NCI-H82 treated with DMSO at 0.1 percent for 48 hours (cell line): ENCODE results near the gene GANC.

Experiments used
- DNase-seq: peaks from one replicate; lab custom pipeline; 2025; ENCODE audit not compliant: unreplicated experiment; lab: John Stamatoyannopoulos, UW

The GANC gene

DNA sequence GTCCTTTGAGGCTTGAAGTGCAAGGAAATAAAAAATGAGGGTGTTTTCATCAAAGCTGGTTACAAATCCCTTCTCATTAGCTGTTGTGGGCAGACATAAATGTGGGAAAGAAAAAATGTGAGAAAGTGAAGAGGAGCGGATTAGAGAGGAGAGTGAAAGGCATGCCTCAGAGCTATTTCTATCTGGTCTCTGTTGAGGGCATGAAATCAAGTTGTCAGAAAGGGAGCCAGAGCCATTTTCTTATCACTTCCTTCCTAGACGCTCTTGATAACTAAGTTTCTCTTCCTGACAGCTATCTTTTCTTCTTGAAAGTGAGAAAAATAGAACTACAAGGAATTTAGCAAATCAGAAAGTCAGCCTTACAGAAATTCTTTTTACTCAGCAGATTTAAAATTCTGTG, 65.5 kb downstream of the GANC start:
- DNase-seq = no peak

DNA sequence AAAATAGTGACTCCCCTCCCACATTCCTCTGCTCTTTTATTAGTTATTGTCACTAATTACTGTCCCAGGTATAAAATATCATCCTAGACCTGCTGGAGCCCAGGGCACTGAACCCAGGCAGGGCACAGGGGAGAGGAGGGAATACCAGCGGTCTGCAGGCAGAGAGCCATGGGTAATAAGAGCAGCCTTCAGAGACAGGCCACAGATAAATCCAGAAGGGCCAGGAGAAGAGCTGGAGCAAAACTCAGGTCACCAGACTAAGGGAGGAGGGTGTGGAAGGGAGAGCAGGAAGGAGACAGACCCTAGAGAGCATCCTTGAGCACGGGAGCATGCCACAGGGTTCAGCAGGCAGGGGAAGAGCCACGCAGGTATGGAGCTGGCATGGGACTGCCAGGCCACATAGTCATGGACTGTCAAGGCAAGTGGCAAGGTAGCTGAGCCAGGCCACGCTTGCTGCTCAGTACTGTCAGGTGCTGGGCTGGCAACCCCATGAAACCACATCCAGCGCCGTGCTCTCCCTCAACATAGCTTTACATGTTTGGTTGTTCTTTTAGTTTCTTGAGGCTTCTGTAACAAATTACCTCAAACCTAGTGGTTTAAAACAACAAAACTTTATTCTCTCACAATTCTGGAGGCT, 70.7 kb downstream of the GANC start:
- DNase-seq = no peak

DNA sequence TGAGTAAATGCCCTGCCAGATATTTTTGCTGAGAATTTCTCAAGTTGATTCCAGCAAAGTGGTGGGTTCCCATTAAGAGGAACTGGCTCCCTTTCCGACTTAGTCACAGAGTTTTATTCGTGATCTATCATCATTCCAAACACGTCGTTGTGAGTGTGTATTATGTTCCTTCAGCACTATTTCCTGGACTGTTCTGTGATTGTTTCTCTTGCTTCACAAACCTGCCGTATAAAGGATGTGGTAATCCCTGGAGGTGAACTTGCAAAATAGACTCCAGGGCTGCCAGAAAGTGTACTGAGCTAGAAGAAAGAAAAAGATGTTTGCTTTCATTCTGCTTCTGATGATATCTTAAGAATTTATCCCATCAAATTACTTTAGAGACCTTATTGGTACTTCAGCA, 71.8 kb downstream of the GANC start:
- DNase-seq = no peak

DNA sequence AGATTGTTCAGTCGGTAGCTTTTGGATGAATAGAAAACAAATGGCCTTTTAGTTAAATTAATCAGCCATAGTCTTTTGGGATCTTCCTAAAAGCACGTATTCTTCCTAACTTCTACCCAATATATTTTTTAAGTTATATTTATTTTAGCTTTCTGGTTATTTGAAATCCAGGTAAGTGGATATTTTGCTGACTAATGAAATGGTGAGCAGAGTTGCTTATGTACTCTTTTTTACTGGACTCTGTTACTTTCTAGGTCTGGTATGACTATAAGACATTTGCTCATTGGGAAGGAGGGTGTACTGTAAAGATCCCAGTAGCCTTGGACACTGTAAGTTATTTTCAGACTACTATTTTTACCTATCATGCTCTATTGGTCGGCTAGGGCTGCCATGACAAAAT, 72.5 kb downstream of the GANC start:
- DNase-seq = no peak

DNA sequence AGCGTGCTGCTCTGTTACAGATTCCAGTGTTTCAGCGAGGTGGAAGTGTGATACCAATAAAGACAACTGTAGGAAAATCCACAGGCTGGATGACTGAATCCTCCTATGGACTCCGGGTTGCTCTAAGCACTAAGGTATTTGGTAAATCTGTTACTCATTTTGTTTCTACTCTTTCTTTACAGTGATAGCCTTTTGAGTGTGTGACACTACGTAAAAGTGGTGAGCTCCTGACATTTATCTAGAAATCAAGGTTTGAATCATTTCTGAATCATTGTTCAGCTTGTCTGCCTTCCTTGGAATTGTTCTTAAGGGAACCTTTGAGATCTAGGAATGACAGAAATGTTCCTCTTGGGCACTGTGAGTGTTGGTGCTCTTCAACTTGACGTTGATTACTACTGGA, 75.1 kb downstream of the GANC start:
- no peak for DNase-seq

DNA sequence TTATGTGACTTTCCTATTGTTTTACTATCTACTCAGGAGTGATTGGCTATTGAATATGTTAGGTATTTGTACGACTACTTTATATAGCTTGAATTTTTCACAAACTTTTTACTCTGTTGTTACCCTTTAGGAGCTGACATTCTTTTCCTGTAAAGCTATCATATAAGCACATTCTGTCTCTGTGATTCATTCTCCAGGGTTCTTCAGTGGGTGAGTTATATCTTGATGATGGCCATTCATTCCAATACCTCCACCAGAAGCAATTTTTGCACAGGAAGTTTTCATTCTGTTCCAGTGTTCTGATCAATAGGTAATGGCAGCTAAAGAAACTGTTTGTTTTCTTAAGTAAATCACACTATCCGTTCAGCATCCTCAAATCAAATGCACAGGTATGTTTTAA, 76.2 kb downstream of the GANC start:
- no peak for DNase-seq

DNA sequence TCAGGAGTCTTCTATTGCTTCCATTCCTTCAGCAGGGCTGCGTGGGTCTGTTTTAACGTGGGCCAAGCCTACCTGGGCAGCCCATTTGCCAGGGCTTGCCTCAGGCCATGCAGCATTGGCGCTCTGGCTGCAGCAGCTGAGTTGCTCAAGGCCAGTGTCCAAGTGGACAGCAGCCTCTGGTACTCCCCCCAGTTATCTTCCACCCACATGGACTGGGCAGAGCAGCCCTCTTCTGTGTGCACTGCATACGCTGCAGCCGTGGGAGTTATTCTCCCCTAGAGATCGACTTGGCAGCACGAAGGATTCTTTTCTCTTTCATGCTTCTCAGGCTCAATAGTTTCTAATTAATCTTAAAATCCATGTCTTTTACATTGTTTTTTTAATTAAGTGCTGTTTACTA, 79.4 kb downstream of the GANC start:
- no peak for DNase-seq

DNA sequence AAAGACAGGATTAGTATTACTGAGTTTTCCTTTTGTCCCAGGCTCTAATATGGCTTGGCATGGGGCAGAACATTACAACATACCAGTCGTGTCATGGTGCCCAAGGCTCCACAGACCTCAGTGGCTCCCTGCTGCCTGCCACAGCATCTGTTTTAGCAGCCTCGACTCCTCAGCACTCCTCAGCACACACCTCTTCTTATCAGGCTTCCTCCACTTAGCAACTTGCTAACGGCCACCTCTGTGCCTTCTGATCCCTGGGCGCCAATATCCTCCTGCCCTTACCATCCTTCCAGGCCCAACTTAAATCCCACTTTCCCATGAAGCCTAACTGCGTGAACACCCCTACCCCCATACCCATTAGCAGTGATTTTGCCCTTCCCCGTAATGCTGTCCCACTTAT, 80.1 kb downstream of the GANC start:
- no peak for DNase-seq

DNA sequence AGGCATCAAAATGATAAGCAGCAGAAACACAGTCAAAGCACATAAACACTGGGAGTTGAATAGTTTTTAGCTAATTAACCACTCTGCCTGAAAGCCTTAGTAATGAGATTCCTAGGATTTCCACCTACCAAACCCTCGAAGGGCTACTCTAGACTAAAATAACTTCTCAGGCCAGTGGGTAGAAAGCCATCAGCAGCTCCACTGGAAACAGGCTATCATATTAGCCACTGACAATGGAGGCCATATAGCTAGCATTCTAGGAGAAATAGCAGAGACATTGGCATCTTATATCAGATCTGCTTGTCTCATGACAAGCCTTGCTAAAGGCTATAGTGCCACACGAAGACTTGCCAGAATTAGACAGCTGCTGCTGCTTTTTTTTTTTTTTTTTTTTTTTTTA, 81.8 kb downstream of the GANC start:
- DNase-seq = no peak

DNA sequence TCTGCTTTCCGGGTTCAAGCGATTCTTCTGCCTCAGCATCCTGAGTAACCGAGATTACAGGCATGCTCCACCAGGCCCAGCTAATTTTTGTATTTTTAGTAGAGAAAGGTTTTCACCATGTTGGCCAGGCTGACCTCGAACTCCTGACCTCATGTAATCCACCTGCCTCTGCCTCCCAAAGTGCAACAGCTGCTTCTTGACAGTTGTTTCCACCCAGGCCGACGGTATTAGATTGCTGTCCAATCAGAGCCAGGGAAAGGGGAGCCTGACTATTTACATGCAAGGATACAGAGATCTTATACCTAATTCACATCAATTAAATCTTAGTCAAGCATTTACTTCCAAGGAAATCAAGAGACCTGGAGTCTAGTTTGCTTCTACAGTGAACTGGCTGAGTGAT, 82.3 kb downstream of the GANC start:
- DNase-seq = no peak

DNA sequence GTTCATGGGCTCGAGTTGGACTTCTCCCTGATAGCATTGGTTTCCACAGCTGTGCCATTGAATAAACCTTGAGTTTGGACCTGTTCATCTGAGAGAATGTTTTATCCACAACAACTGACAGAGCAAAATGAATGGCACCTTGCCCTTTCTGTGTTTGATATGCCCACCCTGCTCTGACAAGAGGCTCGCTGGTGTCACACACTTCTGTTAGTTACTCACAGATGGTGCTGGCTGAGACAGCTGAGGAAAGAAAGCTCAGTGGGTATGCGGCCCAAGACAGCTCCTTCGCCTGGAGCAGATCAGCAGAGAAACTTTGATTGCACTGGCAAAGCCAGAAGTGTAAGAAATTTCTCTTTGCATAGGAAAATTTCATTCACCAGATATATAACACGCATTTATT, 83.8 kb downstream of the GANC start:
- no peak for DNase-seq

DNA sequence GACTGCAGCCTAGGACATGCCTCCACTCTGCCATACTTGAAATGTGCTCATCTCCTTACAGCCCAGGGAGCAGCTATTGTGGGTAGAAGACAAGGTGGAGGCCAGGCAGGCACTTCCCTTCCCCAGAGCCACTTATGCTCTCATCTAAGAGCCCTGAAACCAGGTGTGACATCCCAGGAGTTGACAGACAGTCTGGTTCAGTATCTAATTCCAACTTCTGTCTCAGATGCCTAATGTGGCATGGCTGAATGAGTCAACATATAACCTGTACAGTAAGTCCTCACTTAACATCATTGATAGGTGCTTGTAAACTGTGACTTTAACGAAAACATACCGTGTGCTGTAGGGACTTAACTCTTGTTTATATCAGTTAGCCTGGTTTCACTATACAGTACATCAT, 85.1 kb downstream of the GANC start:
- no peak for DNase-seq

DNA sequence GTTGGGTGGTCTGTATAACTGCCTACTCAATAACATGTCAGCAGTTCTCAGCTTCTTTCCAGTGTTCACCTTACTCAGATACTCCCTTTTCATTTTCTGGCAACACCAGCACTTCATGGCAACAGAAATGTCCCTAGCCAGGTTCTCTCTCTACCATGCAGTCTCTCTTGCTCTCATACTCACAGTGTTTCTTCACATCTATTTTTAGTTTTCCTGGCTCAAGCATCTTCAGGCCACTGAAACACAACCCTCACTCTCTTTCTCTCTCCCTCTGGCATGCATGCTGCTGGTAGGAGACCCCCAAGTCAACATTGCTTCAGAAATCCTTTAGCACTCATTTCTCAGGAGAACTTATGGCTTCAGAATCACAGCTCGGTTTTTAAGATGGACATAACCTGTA, 86.2 kb downstream of the GANC start, which contains the start of gene CAPN3:
Gene CAPN3 (plus strand): TSS at position 253 of the 400 bp plus-strand sequence. CDS start 305 bp downstream, outside the sequence.
- no peak for DNase-seq

DNA sequence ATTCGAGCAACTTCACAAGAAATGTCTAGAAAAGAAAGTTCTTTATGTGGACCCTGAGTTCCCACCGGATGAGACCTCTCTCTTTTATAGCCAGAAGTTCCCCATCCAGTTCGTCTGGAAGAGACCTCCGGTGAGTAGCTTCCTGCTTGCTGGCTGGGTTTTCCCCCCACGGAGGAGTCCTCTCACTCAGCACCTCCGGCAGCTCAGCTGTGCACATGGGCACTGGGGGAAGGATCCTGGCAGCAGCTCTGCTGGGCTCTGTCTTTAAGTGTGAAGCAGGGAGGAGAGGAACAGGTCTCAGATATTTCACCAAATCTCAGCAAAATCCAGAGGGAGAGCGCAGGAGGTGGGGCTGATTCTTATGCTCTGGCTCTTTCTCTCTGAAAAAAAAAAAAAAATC, 87.0 kb downstream of the GANC start:
- DNase-seq = no peak

DNA sequence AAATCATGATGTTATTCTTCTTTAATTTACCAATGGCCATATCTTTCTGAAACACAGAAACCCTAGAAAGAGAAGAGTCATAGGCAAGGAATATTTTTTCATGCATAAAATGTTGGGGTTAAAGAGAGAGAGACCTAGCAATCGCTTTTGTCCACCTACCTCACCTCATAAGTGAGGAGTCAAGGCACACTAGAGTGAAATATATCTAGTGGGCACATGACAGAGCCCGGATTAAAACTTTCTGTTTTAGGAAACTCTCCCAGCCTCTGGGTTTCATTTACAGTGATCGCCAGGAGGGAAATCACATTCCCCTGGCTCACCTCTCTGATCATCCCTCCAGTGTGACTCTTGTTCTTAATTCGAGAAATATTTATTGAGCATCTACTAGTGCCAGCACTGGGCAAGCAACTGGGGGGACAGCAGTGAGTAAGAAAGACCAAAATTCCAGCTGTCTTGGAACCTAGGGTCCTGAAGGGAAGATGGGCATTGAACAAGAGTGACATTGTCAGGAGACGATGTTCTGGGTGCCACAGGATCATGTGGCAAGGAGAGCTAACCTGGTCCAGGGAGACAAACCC, 87.6 kb downstream of the GANC start:
- no peak for DNase-seq

DNA sequence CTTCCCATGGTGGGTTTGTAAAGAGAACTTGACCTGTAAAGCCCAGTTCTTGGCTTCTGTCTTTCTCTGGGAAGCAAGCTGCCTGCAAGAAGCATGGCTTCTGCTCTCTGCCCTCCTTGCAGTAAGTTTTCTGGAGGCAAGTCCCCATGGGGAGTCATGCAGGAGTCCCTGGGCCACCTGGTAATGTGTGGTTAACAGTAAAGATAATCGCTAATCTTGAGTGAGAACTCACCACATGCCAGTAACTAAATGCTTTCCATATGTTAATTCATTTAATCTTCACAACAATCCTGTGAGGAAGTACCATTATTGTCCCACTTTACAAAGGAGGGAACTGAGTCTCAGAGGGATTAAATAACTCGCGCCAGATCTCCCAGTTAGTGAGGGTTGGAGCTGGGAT, 90.5 kb downstream of the GANC start:
- peak; percentile 36 for DNase-seq

DNA sequence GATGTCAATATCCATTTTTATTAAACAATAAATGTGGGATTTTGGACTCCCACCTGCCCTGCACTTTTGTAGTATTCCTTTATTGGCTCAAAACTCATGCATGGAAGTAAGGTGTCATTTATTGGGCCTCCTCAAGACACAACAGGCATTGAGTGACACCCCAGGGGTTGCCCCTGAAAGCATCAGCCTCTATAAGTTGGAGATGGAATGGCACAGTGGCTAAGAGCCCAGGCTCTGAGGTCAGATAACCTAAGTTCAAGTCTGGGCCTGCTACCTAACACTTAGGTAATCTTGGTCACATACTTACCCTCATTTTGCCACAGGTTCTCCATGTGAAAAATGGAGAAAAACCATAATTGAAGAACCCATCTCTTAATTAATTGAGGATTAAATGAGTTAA, 90.9 kb downstream of the GANC start:
- DNase-seq = peak; percentile 53

DNA sequence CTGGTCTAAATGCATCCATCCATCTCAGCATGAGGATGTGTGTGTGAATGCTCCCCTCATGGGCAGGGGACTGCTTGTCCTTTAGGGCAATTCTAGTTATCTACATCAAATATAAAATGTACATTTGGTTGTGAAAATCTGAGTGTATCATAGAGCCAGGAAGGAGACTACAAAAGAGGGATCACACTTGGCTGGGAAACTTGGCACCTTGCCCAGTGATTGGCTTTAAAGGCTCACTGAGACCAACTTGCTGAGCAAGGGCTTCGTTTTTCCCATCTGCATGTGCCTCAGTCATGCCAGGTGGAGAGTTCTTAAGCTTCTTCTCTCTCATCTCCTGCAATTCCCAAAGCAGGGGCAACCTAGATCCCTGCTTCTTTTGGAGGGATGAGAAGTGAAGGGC, 91.5 kb downstream of the GANC start:
- DNase-seq = peak; percentile 75

DNA sequence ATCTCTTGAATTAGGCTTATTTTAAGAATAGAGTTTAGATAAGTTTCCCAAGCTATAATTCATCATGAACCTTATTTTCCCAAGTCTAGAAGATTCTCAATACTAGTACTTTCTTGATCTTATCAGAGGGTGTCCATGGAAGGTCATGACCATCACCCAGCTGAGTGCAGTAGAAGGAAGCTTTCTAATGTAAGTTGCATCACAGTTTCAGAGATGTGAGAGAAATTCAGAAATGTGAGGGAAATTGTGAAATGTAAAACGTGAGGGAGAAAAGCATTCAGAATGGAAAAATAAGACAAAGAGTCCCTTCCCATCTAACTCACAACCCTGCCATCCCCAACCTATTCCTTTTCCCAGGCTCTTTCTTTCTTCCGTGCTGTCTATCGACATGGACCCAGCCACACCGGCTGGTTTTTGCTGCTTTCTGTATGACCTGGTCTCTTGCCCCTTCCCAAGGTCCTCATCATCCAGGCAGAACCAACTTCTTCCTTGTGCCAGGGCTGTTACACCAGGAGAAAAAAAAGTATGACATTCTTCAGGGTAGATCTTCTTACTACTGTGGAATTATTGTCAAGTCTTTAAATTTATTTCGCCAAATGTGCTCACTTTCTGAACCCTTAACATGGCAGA, 93.0 kb downstream of the GANC start:
- DNase-seq = no peak

DNA sequence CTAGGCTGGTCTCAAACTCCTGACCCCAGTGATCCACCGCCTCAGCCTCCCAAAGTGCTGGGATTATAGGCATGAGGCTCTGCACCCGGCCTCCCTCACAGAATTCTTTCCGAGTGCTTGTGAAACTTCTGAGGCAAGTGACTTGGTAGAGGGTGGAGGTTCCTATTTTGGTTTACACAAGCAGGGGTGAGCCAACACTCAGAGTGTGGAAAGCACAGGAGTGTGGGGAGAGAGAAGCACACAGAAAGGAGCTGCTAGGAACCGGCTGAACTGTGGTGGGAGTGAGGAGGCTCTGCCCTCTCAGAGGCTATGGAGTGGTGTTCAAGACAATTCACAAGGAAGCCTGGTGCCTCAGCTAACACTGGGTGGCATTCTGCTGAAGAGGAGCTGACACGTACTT, 94.0 kb downstream of the GANC start:
- no peak for DNase-seq

DNA sequence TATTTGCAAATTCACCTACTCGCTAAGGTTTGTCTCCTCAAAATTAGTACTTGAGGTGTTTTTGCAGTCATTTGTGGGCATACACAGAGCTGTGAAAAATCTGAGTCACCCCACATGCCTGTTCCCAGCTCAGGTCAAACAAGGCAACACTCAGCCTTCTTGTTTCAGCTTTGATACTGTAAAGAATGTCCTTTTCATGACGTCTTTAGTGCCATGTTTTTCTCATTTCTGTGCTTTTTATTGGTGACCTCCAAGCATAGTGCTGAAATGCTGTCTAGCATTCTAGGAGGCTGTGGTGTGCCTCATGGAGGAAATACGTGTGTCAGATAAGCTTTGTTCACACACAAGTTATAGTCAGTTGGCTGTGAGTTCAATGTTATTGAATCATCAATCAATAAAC, 95.1 kb downstream of the GANC start:
- no peak for DNase-seq

DNA sequence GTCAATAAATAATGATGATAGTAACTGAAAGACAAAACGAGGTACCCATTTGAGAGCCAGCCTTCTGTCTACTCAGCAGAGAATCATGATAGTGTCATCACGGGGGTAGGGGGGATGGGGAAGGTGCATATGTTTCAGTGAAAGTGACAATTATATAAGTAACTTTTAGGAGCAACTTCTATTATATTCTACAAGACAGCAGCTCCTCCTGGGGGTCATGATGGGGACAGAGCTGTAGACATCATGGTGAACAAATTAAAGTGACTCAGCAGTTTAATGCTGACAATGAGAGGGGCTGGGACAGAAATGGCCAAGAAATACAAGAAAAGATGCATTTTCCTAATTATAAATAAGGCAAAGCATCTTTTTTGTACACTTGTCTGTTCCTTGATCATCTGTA, 98.1 kb downstream of the GANC start:
- no peak for DNase-seq

DNA sequence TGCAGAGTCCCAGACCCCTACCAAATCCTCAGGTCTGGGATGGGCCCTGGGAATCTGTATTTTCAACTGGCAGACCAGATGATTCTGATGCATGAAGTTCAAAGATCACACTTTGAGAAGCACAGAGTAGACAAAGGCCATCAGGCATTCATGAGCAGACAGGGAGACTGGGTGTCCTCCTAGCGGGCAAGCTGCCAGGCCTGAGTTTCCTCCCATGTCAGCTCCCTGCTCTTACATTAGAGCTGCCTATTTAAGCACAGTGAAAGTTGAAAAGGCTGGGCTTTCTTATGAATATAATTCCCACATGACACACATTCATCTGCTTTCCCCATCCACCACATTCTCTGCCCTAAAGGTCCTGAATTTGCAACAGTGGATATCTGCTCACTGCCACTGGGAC, 100.3 kb downstream of the GANC start:
- DNase-seq = no peak
